K562 (cell line): ENCODE data around the gene RABL3. TPM values are rescaled to one million over a fixed set of nuclear protein-coding genes. Genes with fewer than 3 reads are reported as not detected.

ENCODE experiments used
- ATAC-seq: fragments of 200-7000 bp; cut with Tn5 transposase; 3 replicates; pipeline ENCODE4 v1.9.1; 2020; ENCODE audit warnings: moderate library complexity
- BruUV-seq: library from RNA; stranded (reverse); fragments of 400-500 nt; replicated peaks from 2 replicates; lab custom pipeline; 2021; lab: Mats Ljungman, UMichigan
- CTCF ChIA-PET: fragments of 300-600 bp; formaldehyde crosslinking; extraction: SDS; loops from one replicate; lab custom pipeline; 2021; ENCODE audit warnings: low intra/inter-chr PET ratio; lab: Yijun Ruan, JAX
- POLR2A ChIA-PET: fragments of 300-600, 350-650 bp; sonication (Branson Sonifier 250); formaldehyde crosslinking; extraction: SDS; loops from one replicate; lab custom pipeline; 2021; ENCODE audit warnings: antibody characterized with exemption, inconsistent platforms; lab: Yijun Ruan, JAX
- DNase-seq, 4 experiments: peaks; one replicate each; pipeline versions ENCODE4 v3.0.0 to v3.0.0-alpha.2; 2011 to 2018; ENCODE audit warnings: low spot score in 3 of 4, mixed read lengths in 3 of 4; ENCODE audit errors: extremely low read depth in 1 of 4
- FAIRE-seq: peaks from 2 replicates; lab custom pipeline; 2011; peaks lifted over from hg19 to GRCh38; lab: Jason Lieb, UNC
- H2AFZ ChIP-seq: 2 replicates; pipeline ENCODE4 v1.6.0; 2011; ENCODE audit warnings: low read depth, low read length, control low read depth, inconsistent platforms
- H3K27ac ChIP-seq: fragments of 200-600 bp; 3 replicates; pipeline ENCODE4 v1.8.0; 2011; ENCODE audit warnings: low read depth, mild to moderate bottlenecking, control low read depth, inconsistent platforms, low read length, moderate library complexity, mixed read lengths; ENCODE audit errors: extremely low read depth
- H3K27me3 ChIP-seq, 2 experiments: fragments of 300-600 bp in 1 of 2; 2 replicates in 1 of 2; 3 replicates in 1 of 2; pipeline versions ENCODE4 v1.6.0 to v1.8.0; 2011; ENCODE audit warnings: inconsistent platforms in 2 of 2, low read length in 2 of 2, mild to moderate bottlenecking in 1 of 2, mixed read lengths in 1 of 2, moderate library complexity in 1 of 2; ENCODE audit not compliant: control insufficient read depth in 2 of 2, insufficient read depth in 2 of 2
- H3K36me3 ChIP-seq: fragments of 300-600 bp; 3 replicates; pipeline ENCODE4 v1.8.0; 2011; ENCODE audit warnings: mild to moderate bottlenecking, low read length, inconsistent platforms; ENCODE audit not compliant: control insufficient read depth, insufficient read depth
- H3K4me1 ChIP-seq, 2 experiments: fragments of 200-600 bp in 1 of 2; replicated peaks in 1 of 2; 2 replicates in 1 of 2; 3 replicates in 1 of 2; pipeline versions ENCODE4 v1.5.1 to v1.8.0; 2011; ENCODE audit warnings: inconsistent platforms in 2 of 2, low read length in 2 of 2, mild to moderate bottlenecking in 1 of 2, mixed read lengths in 1 of 2, moderate library complexity in 1 of 2; ENCODE audit not compliant: control insufficient read depth in 2 of 2, insufficient read depth in 2 of 2
- H3K4me2 ChIP-seq: 2 replicates; pipeline ENCODE4 v1.6.1; 2011; ENCODE audit warnings: low read length, control low read depth, inconsistent platforms, mixed read lengths; ENCODE audit not compliant: insufficient read depth
- H3K4me3 ChIP-seq: fragments of 200-600 bp; sonication (generic), shearing (Covaris generic); 2 replicates; pipeline ENCODE4 v1.5.1; 2016; ENCODE audit warnings: control low read depth, inconsistent platforms
- H3K79me2 ChIP-seq: fragments of 200-600 bp; 3 replicates; pipeline ENCODE4 v1.8.0; 2011; ENCODE audit warnings: low read length, inconsistent platforms; ENCODE audit not compliant: control insufficient read depth, insufficient read depth
- H3K9ac ChIP-seq, 2 experiments: 2 replicates each; pipeline versions ENCODE4 v1.6.0 to v1.6.1; 2011; ENCODE audit warnings: low read depth in 2 of 2, low read length in 2 of 2, control low read depth in 1 of 2, inconsistent platforms in 1 of 2, mild to moderate bottlenecking in 1 of 2, mixed read lengths in 1 of 2; ENCODE audit not compliant: insufficient read depth in 1 of 2
- H3K9me1 ChIP-seq: one replicate; pipeline ENCODE4 v1.6.0; 2011; ENCODE audit warnings: inconsistent platforms, mild to moderate bottlenecking, low read length, moderate library complexity; ENCODE audit not compliant: control insufficient read depth, insufficient read depth
- H3K9me3 ChIP-seq: replicated peaks from 2 replicates; pipeline ENCODE4 v1.5.1; 2011; ENCODE audit warnings: low read depth, low read length, inconsistent platforms; ENCODE audit not compliant: control insufficient read depth, insufficient read depth
- H4K20me1 ChIP-seq: replicated peaks from 2 replicates; pipeline ENCODE4 v1.6.1; 2011; ENCODE audit warnings: low read length, inconsistent platforms, mixed read lengths; ENCODE audit not compliant: control insufficient read depth, insufficient read depth
- BCOR ChIP-seq: fragments of 450-650 bp; IDR thresholded peaks from 2 replicates; pipeline ENCODE4 v1.6.1; 2016
- BHLHE40 ChIP-seq: IDR thresholded peaks from 2 replicates; pipeline ENCODE4 v1.6.1; 2011; ENCODE audit warnings: low read length, improper control_type of control experiment
- ELF4 ChIP-seq: fragments of 450-650 bp; formaldehyde crosslinking; IDR thresholded peaks from 2 replicates; pipeline ENCODE4 v1.4.0; 2022; ENCODE audit warnings: missing genetic modification characterization
- NFIX ChIP-seq: fragments of 250-450 bp; sonication (Bioruptor Pico); IDR thresholded peaks from 2 replicates; pipeline ENCODE4 v1.4.0; 2020; ENCODE audit warnings: low read depth, mild to moderate bottlenecking, moderate library complexity
- NUFIP1 ChIP-seq: fragments of 450-650 bp; IDR thresholded peaks from 2 replicates; pipeline ENCODE4 v1.6.1; 2018; ENCODE audit not compliant: partially characterized antibody
- RBM25 ChIP-seq: fragments of 200-400 bp; formaldehyde crosslinking; IDR thresholded peaks from 2 replicates; pipeline ENCODE4 v1.6.1; 2018; ENCODE audit warnings: low read length, low read depth, moderate library complexity; ENCODE audit not compliant: severe bottlenecking
- TCF15 ChIP-seq: fragments of 250-450 bp; sonication (Bioruptor Pico); IDR thresholded peaks from 2 replicates; pipeline ENCODE4 v1.8.0; 2022; ENCODE audit warnings: moderate library complexity, mild to moderate bottlenecking, inconsistent platforms
- TCF7L2 ChIP-seq: fragments of 150-350 bp; IDR thresholded peaks from 2 replicates; pipeline ENCODE4 v1.6.1; 2016; ENCODE audit warnings: low read depth, mild to moderate bottlenecking, low read length, moderate library complexity
- ZC3H11A ChIP-seq: IDR thresholded peaks from 2 replicates; pipeline ENCODE4 v1.6.1; 2012; ENCODE audit warnings: low read depth, low read length, improper control_type of control experiment
- ZNF282 ChIP-seq: sonication (generic); formaldehyde crosslinking; IDR thresholded peaks from 2 replicates; pipeline ENCODE4 v1.8.1; 2023; ENCODE audit warnings: missing genetic modification reagents
- ZNF398 ChIP-seq: fragments of 250-450 bp; sonication (Bioruptor Pico); IDR thresholded peaks from 2 replicates; pipeline ENCODE4 v1.8.0; 2021; ENCODE audit warnings: moderate library complexity, mild to moderate bottlenecking, inconsistent platforms
- ZNF518B ChIP-seq: fragments of 250-450 bp; sonication (Bioruptor Pico); IDR thresholded peaks from 2 replicates; pipeline ENCODE4 v1.5.0; 2021; ENCODE audit warnings: mild to moderate bottlenecking, moderate library complexity
- ZNF584 ChIP-seq: fragments of 200-800 bp; sonication (Bioruptor generic); IDR thresholded peaks from 2 replicates; pipeline ENCODE4 v1.6.1; 2016; ENCODE audit warnings: low read depth, mild to moderate bottlenecking, missing genetic modification characterization, missing compliant biosample characterization
- WGBS: fragments of 100-300 bp; shearing (Covaris generic); methylation state at CpG from one replicate; pipeline ENCODE4 v1.1.6; 2016; ENCODE audit warnings: low coverage, mixed read lengths; ENCODE audit not compliant: insufficient coverage; ENCODE audit errors: missing lambda C conversion rate; 5-methylcytosine and 5-hydroxymethylcytosine counted together
- in situ Hi-C: fragments of 300-500 bp; cut with MboI; formaldehyde crosslinking; loops from 4 replicates; pipeline ENCODE4 v1.15.0; 2018; ENCODE audit warnings: inconsistent platforms, mixed read lengths
- intact Hi-C: fragments of 100-400 bp; cut with micrococcal nuclease; formaldehyde crosslinking; loops from 2 replicates; pipeline ENCODE4 v1.14.2; 2022
- polyA plus RNA-seq, 8 experiments: library from polyadenylated mRNA; depleted of rRNA in 4 of 8; stranded (reverse) in 5 of 8; unstranded in 3 of 8; fragments of >200 nt; fragmentation: Nextera tagmentation in 2 of 8; fragmentation: Illumina TruSeq in 1 of 8; extraction: Ambion mirVana in 2 of 8; extraction: Trizol in 1 of 8; gene quantifications; 2 replicates each; pipeline versions ENCODE4 v1.2.1 to v1.2.3, GENCODE V29; 2011 to 2014; ENCODE audit warnings: inconsistent platforms in 1 of 8, missing spikeins in 1 of 8
- total RNA-seq, 7 experiments: library from RNA; depleted of rRNA in 6 of 7; stranded (reverse); fragments of >200 nt in 6 of 7; fragmentation: Illumina TruSeq in 2 of 7; extraction: Trizol in 2 of 7; gene quantifications; 2 replicates each; pipeline versions ENCODE4 v1.2.1 to v1.2.3, GENCODE V29; 2011 to 2021; ENCODE audit warnings: low replicate concordance in 1 of 7
- TF ChIP-seq, protein P1 (sequence below): sonication (generic); formaldehyde crosslinking; IDR thresholded peaks from 2 replicates; pipeline ENCODE4 v1.8.0; 2023; ENCODE audit warnings: mild to moderate bottlenecking, missing genetic modification reagents

Gene RABL3
- total and polyA plus RNA-seq, 9 of the 15 experiments (the other 6 are each of a cell fraction or from before 2014, with no cell fraction given): 6.5 to 30.7 (median 12.3) TPM

DNA sequence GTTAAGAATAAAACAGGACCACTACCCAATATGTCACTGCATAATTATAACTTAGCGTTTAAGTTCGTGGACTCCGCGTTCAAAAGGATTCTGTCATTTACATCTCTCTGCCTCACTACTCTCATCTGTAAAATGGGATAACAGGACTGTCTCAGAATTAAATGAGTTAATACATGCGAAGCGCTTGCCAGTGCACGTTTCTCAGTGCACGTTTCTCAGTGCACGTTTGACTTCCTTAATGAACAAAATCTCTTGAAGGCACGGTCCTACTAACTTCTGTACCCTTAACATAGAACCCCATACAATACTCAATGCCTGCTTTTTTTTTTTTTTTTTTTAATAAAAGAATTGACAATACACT is 499 bp downstream of the RABL3 start:
- Histone ChIP-seq H2AFZ (peak overlapping the region; percentile 100), H3K9me3 (no peaks in the 10 kb centered on the region; the same call in 1 of the 2 replicates), H3K36me3 (0 out of 3 replicates have a peak, but pooled peaks cover 4% of the 10 kb centered on the region), H3K4me3 (peak overlapping the region; percentile 98), H3K27ac (peak overlapping the region; percentile 100), H3K79me2 (peaks cover 54% of the 10 kb centered on the region), H3K27me3 (no peaks in the 10 kb centered on the region), H3K9me1 (no peaks in the 10 kb centered on the region), H3K4me1 (no peaks in the 10 kb centered on the region; a peak in 2 of 5 replicates), H3K4me2 (peak overlapping the region; percentile 97), H4K20me1 (no peaks in the 10 kb centered on the region), H3K9ac (peak overlapping the region; percentile 93 to 98)
- ChIA-PET POLR2A (interaction anchor here (0.7 kb wide), 1 partner anchor 27 kb away, joined by 3 read pairs; no protein-coding TSS in a partner anchor), CTCF (no interaction called here)
- DNase-seq (no peak), ATAC-seq (no peak; the same call in 2 of the 3 replicates), FAIRE-seq (peak; percentile 67)
- no TSS peak for BruUV-seq
- intact Hi-C loops (loop anchor here (2.0 kb wide), 1 partner anchor 119 kb away; no protein-coding TSS in a partner anchor), in situ Hi-C loops (no loop called here)
- WGBS: 4% methylated on average over 9 of the region's 10 CpGs
- peak; percentile 97 for TF ChIP-seq RBM25
- TF ChIP-seq ZNF584 (CRISPR knock-in tag): peak; percentile 39; the same call in 1 of the 2 replicates
- TF ChIP-seq ZNF518B (CRISPR knock-in tag): no peak
- no peak for TF ChIP-seq TCF15 (CRISPR knock-in tag)
- no peak for TF ChIP-seq ZNF398
- TF ChIP-seq TCF7L2: no peak
- no peak for TF ChIP-seq NFIX (CRISPR knock-in tag)
- peak; percentile 89 for TF ChIP-seq BCOR
- TF ChIP-seq, protein P1, sequence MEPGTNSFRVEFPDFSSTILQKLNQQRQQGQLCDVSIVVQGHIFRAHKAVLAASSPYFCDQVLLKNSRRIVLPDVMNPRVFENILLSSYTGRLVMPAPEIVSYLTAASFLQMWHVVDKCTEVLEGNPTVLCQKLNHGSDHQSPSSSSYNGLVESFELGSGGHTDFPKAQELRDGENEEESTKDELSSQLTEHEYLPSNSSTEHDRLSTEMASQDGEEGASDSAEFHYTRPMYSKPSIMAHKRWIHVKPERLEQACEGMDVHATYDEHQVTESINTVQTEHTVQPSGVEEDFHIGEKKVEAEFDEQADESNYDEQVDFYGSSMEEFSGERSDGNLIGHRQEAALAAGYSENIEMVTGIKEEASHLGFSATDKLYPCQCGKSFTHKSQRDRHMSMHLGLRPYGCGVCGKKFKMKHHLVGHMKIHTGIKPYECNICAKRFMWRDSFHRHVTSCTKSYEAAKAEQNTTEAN: no peak
- no peak for TF ChIP-seq ELF4 (CRISPR knock-in tag)
- TF ChIP-seq ZC3H11A: no peak
- TF ChIP-seq BHLHE40: peak; percentile 92
- no peak for TF ChIP-seq ZNF282 (CRISPR knock-in tag)
- TF ChIP-seq NUFIP1: no peak
